SK-N-SH treated with all-trans-retinoic acid at 6 μM for 48 hours (cell line): ENCODE measurements around the gene SMIM13.

Experiments used
- CSRNP3 ChIP-seq: fragments of 250-450 bp; sonication (Bioruptor Pico); IDR thresholded peaks from 2 replicates; pipeline ENCODE4 v1.5.1; 2021; ENCODE audit warnings: mild to moderate bottlenecking, moderate library complexity
- OSR1 ChIP-seq: fragments of 250-450 bp; sonication (Bioruptor Pico); IDR thresholded peaks from 2 replicates; pipeline ENCODE4 v1.8.0; 2022; ENCODE audit warnings: moderate library complexity, mild to moderate bottlenecking, inconsistent platforms
- POU6F1 ChIP-seq: fragments of 250-450 bp; sonication (Bioruptor Pico); IDR thresholded peaks from 2 replicates; pipeline ENCODE4 v1.8.0; 2021; ENCODE audit warnings: low read depth, mild to moderate bottlenecking, moderate library complexity, borderline replicate concordance
- PPARA ChIP-seq: fragments of 250-450 bp; sonication (Bioruptor Pico); IDR thresholded peaks from 2 replicates; pipeline ENCODE4 v1.5.0; 2020; ENCODE audit warnings: mild to moderate bottlenecking, borderline replicate concordance
- RARB ChIP-seq: fragments of 250-450 bp; sonication (Bioruptor Pico); IDR thresholded peaks from 2 replicates; pipeline ENCODE4 v1.8.0; 2021; ENCODE audit warnings: mild to moderate bottlenecking, moderate library complexity

GRCh38 chr6:11179088-11179418 lies 85.4 kb downstream of the SMIM13 start:
- TF ChIP-seq RARB (no peak), POU6F1 (CRISPR knock-in tag) (no peak), CSRNP3 (CRISPR knock-in tag) (no peak), OSR1 (CRISPR knock-in tag) (no peak), PPARA (CRISPR knock-in tag) (no peak)
